Neutrophil (primary cell): ENCODE results near the gene SRA1.

ENCODE experiments used
- H3K27ac ChIP-seq: fragments of 200-600 bp; sonication (generic); 2 replicates; pipeline ENCODE4 v1.5.1; 2016; ENCODE audit warnings: mild to moderate bottlenecking, moderate library complexity
- H3K27me3 ChIP-seq: fragments of 200-600 bp; sonication (generic); 2 replicates; pipeline ENCODE4 v1.6.0; 2016; ENCODE audit warnings: mild to moderate bottlenecking
- H3K36me3 ChIP-seq: fragments of 200-600 bp; sonication (generic); 2 replicates; pipeline ENCODE4 v1.5.1; 2017
- H3K4me1 ChIP-seq, 2 experiments: fragments of 200-600 bp in 1 of 2; sonication (generic) in 1 of 2; 1 replicate in 1 of 2; 2 replicates in 1 of 2; pipeline versions ENCODE4 v1.5.1 to v1.6.1; 2013 to 2016; ENCODE audit warnings: low read depth in 1 of 2, low read length in 1 of 2, mild to moderate bottlenecking in 1 of 2, moderate library complexity in 1 of 2; ENCODE audit not compliant: control insufficient read depth in 1 of 2, insufficient read depth in 1 of 2
- H3K4me3 ChIP-seq, 2 experiments: fragments of 200-600 bp in 1 of 2; sonication (generic) in 1 of 2; 1 replicate in 1 of 2; 2 replicates in 1 of 2; pipeline ENCODE4 v1.5.1; 2013 to 2016; ENCODE audit warnings: low read depth in 1 of 2, low read length in 1 of 2, mild to moderate bottlenecking in 1 of 2, moderate library complexity in 1 of 2
- H3K9me3 ChIP-seq: fragments of 200-600 bp; sonication (generic); 2 replicates; pipeline ENCODE4 v1.5.1; 2016
- CTCF ChIP-seq: fragments of 200-600 bp; sonication (generic); IDR thresholded peaks from 2 replicates; pipeline ENCODE4 v1.5.1; 2016; ENCODE audit warnings: antibody characterized with exemption

SRA1 gene

GRCh38 chr5:140548791-140549190 is 8.5 kb downstream of the SRA1 start:
- TF ChIP-seq CTCF = no peak
- H3K9me3 ChIP-seq = no peaks in the 10 kb centered on the region
- peak overlapping the region; percentile 97 for H3K27ac ChIP-seq
- peaks cover 44% of the 10 kb centered on the region for H3K36me3 ChIP-seq
- peak overlapping the region; percentile 63 to 78 for H3K4me3 ChIP-seq
- H3K4me1 ChIP-seq = peaks cover 54 to 56% of the 10 kb centered on the region in 2 experiments
- H3K27me3 ChIP-seq = no peaks in the 10 kb centered on the region

- no peaks in the 10 kb centered on the region for H3K9me3 ChIP-seq
- peaks cover 46% of the 10 kb centered on the region for H3K36me3 ChIP-seq
- no peaks in the 10 kb centered on the region for H3K27me3 ChIP-seq
- no peak for TF ChIP-seq CTCF
- peak overlapping the region; percentile 63 to 78 for H3K4me3 ChIP-seq
- peaks cover 49 to 51% of the 10 kb centered on the region in 2 experiments for H3K4me1 ChIP-seq
- peak overlapping the region; percentile 97 for H3K27ac ChIP-seq
Observed at GRCh38 chr5:140548300-140548688, 9.0 kb downstream of the SRA1 start.

- H3K9me3 ChIP-seq = no peaks in the 10 kb centered on the region
- peak; percentile 97 for TF ChIP-seq CTCF
- peak within 1 kb of the TSS; percentile 97 for H3K27ac ChIP-seq
- peaks cover 43 to 45% of the 10 kb centered on the region in 2 experiments for H3K4me1 ChIP-seq
- H3K27me3 ChIP-seq = no peaks in the 10 kb centered on the region
- H3K4me3 ChIP-seq = peak within 1 kb of the TSS; percentile 63 to 78
- H3K36me3 ChIP-seq = peaks cover 47% of the 10 kb centered on the region
Observed at GRCh38 chr5:140547508-140548299, 9.6 kb downstream of the SRA1 start, which contains the start of gene EIF4EBP3. EIF4EBP3 (plus strand) TSS chr5:140547662; CDS start chr5:140547738, 76 bp downstream.

- peaks cover 41 to 43% of the 10 kb centered on the region in 2 experiments for H3K4me1 ChIP-seq
- no peaks in the 10 kb centered on the region for H3K9me3 ChIP-seq
- peaks cover 51% of the 10 kb centered on the region for H3K36me3 ChIP-seq
- no peak for TF ChIP-seq CTCF
- peak overlapping the region; percentile 97 for H3K27ac ChIP-seq
- no peaks in the 10 kb centered on the region for H3K27me3 ChIP-seq
- peak overlapping the region; percentile 63 to 78 for H3K4me3 ChIP-seq
Observed at GRCh38 chr5:140546851-140547507, 10.3 kb downstream of the SRA1 start.

- Histone ChIP-seq H3K36me3 (peaks cover 51% of the 10 kb centered on the region), H3K4me3 (no peak overlapping the region), H3K9me3 (no peaks in the 10 kb centered on the region), H3K27ac (peak overlapping the region; percentile 97), H3K27me3 (no peaks in the 10 kb centered on the region), H3K4me1 (peaks cover 41 to 43% of the 10 kb centered on the region in 2 experiments)
- TF ChIP-seq CTCF = no peak
Observed at GRCh38 chr5:140545606-140546005, 11.7 kb downstream of the SRA1 start.
